Measurements from ENCODE around the gene CA10. TPM values are rescaled to one million over a fixed set of nuclear protein-coding genes. Genes with fewer than 3 reads are reported as not detected.

The CA10 gene
- polyA plus RNA-seq, 1 donor (not counting 4 experiments of a cell fraction or from before 2014, with no cell fraction given): 2.9 TPM

GRCh38 chr17:51911237-51911636 is 247.3 kb downstream of the CA10 start:
- H3K9ac ChIP-seq (ENCODE audit: control insufficient read depth, extremely low read depth, insufficient read depth, low read length): no peak overlapping the region
- DNase-seq (ENCODE audit: low read depth, low spot score): no peak
- no peak for FAIRE-seq
- H4K20me1 ChIP-seq (ENCODE audit: control insufficient read depth, extremely low read depth, insufficient read depth, low read length): no peaks in the 10 kb centered on the region
- no peaks in the 10 kb centered on the region for H3K79me2 ChIP-seq (ENCODE audit: control insufficient read depth, insufficient read depth, low read length)
- no peak overlapping the region for H3K4me3 ChIP-seq (ENCODE audit: control insufficient read depth in 2 of 3, extremely low read depth in 1 of 3, insufficient read depth in 2 of 3, low read depth in 1 of 3, low read length in 3 of 3)
- H3K9me1 ChIP-seq (ENCODE audit: control insufficient read depth, extremely low read depth, insufficient read depth, low read length): no peaks in the 10 kb centered on the region
- no peaks in the 10 kb centered on the region for H3K27me3 ChIP-seq (ENCODE audit: control insufficient read depth, extremely low read depth, insufficient read depth, low read length)
- dilution Hi-C loops (cut with MboI; ENCODE audit: extremely low pct_ligation_motif_present, low sequenced_read_pairs): no loop called here
- H3K4me2 ChIP-seq (ENCODE audit: control insufficient read depth, extremely low read depth, insufficient read depth, low read depth, low read length): no peak overlapping the region
- no peak overlapping the region for H3K27ac ChIP-seq (ENCODE audit: control insufficient read depth, insufficient read depth, low read length)
- no peak overlapping the region for H2AFZ ChIP-seq (ENCODE audit: control insufficient read depth, low read length)
- no peaks in the 10 kb centered on the region for H3K9me3 ChIP-seq (ENCODE audit: control insufficient read depth, low read depth, low read length)
- TF ChIP-seq, protein P1, sequence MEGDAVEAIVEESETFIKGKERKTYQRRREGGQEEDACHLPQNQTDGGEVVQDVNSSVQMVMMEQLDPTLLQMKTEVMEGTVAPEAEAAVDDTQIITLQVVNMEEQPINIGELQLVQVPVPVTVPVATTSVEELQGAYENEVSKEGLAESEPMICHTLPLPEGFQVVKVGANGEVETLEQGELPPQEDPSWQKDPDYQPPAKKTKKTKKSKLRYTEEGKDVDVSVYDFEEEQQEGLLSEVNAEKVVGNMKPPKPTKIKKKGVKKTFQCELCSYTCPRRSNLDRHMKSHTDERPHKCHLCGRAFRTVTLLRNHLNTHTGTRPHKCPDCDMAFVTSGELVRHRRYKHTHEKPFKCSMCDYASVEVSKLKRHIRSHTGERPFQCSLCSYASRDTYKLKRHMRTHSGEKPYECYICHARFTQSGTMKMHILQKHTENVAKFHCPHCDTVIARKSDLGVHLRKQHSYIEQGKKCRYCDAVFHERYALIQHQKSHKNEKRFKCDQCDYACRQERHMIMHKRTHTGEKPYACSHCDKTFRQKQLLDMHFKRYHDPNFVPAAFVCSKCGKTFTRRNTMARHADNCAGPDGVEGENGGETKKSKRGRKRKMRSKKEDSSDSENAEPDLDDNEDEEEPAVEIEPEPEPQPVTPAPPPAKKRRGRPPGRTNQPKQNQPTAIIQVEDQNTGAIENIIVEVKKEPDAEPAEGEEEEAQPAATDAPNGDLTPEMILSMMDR (optimal IDR thresholded peaks at IDR 0.05 in 1 of 3, IDR thresholded peaks at IDR 0.05 in 1 of 3, conservative IDR thresholded peaks at IDR 0.05 in 1 of 3; ENCODE audit: extremely low read depth in 1 of 3, insufficient read depth in 2 of 3, low read length in 3 of 3): no peak
- TF ChIP-seq EZH2 (IDR thresholded peaks at IDR 0.05; ENCODE audit: low read length): no peak
- H3K36me3 ChIP-seq (ENCODE audit: control insufficient read depth in 2 of 2, extremely low read depth in 1 of 2, insufficient read depth in 2 of 2, low read length in 2 of 2): no peaks in the 10 kb centered on the region
- no peaks in the 10 kb centered on the region for H3K4me1 ChIP-seq (ENCODE audit: control insufficient read depth, extremely low read depth, insufficient read depth, low read length)

GRCh38 chr17:51909971-51910370 is 248.5 kb downstream of the CA10 start:
- Histone ChIP-seq H3K9ac (ENCODE audit: control insufficient read depth, extremely low read depth, insufficient read depth, low read length) (no peak overlapping the region), H3K4me2 (ENCODE audit: control insufficient read depth, extremely low read depth, insufficient read depth, low read depth, low read length) (no peak overlapping the region), H3K9me3 (ENCODE audit: control insufficient read depth, low read depth, low read length) (no peaks in the 10 kb centered on the region), H3K9me1 (ENCODE audit: control insufficient read depth, extremely low read depth, insufficient read depth, low read length) (no peaks in the 10 kb centered on the region), H3K79me2 (ENCODE audit: control insufficient read depth, insufficient read depth, low read length) (no peaks in the 10 kb centered on the region), H2AFZ (ENCODE audit: control insufficient read depth, low read length) (no peak overlapping the region), H3K27ac (ENCODE audit: control insufficient read depth, insufficient read depth, low read length) (no peak overlapping the region), H3K36me3 (ENCODE audit: control insufficient read depth in 2 of 2, extremely low read depth in 1 of 2, insufficient read depth in 2 of 2, low read length in 2 of 2) (no peaks in the 10 kb centered on the region), H3K27me3 (ENCODE audit: control insufficient read depth, extremely low read depth, insufficient read depth, low read length) (no peaks in the 10 kb centered on the region), H4K20me1 (ENCODE audit: control insufficient read depth, extremely low read depth, insufficient read depth, low read length) (no peaks in the 10 kb centered on the region), H3K4me3 (ENCODE audit: control insufficient read depth in 2 of 3, extremely low read depth in 1 of 3, insufficient read depth in 2 of 3, low read depth in 1 of 3, low read length in 3 of 3) (no peak overlapping the region), H3K4me1 (ENCODE audit: control insufficient read depth, extremely low read depth, insufficient read depth, low read length) (no peaks in the 10 kb centered on the region)
- TF ChIP-seq, protein P1 (optimal IDR thresholded peaks at IDR 0.05 in 1 of 3, IDR thresholded peaks at IDR 0.05 in 1 of 3, conservative IDR thresholded peaks at IDR 0.05 in 1 of 3; ENCODE audit: extremely low read depth in 1 of 3, insufficient read depth in 2 of 3, low read length in 3 of 3): no peak
- TF ChIP-seq EZH2 (IDR thresholded peaks at IDR 0.05; ENCODE audit: low read length): no peak
- FAIRE-seq: no peak
- DNase-seq (ENCODE audit: low read depth, low spot score): no peak
- dilution Hi-C loops (cut with MboI; ENCODE audit: extremely low pct_ligation_motif_present, low sequenced_read_pairs): no loop called here

Measured in keratinocyte (primary cell).